Neuronal stem cell (in vitro differentiated cells): ENCODE data around the gene TULP4.
"Not testable (repeated sequence)": the region's sequence is repeated elsewhere in the genome, so short reads cannot be mapped to it uniquely, and the experiment has no call there.

Experiments
- DNase-seq: peaks from one replicate; pipeline ENCODE4 v3.0.0-alpha.2; 2013; ENCODE audit warnings: low spot score
- H2AFZ ChIP-seq: one replicate; pipeline ENCODE4 v1.6.1; 2013; ENCODE audit warnings: mild to moderate bottlenecking, low read length, inconsistent platforms
- H2AK5ac ChIP-seq: 2 replicates; pipeline ENCODE4 v1.6.1; 2013; ENCODE audit warnings: low read depth, mild to moderate bottlenecking, inconsistent platforms, low read length, moderate library complexity, mixed read lengths
- H2BK120ac ChIP-seq: 2 replicates; pipeline ENCODE4 v1.6.1; 2013; ENCODE audit warnings: low read depth, mild to moderate bottlenecking, inconsistent platforms, low read length, moderate library complexity, mixed read lengths
- H2BK12ac ChIP-seq: one replicate; pipeline ENCODE4 v1.6.1; 2013; ENCODE audit warnings: low read length, inconsistent platforms
- H2BK15ac ChIP-seq: 2 replicates; pipeline ENCODE4 v1.6.1; 2013; ENCODE audit warnings: mild to moderate bottlenecking, low read length, inconsistent platforms, mixed read lengths
- H2BK5ac ChIP-seq: one replicate; pipeline ENCODE4 v1.6.1; 2013; ENCODE audit warnings: inconsistent platforms, mild to moderate bottlenecking, low read length, moderate library complexity
- H3K14ac ChIP-seq: one replicate; pipeline ENCODE4 v1.6.1; 2013; ENCODE audit warnings: low read length, inconsistent platforms
- H3K18ac ChIP-seq: 2 replicates; pipeline ENCODE4 v1.6.1; 2013; ENCODE audit warnings: low read length, inconsistent platforms
- H3K23ac ChIP-seq: 2 replicates; pipeline ENCODE4 v1.6.1; 2013; ENCODE audit warnings: low read depth, mild to moderate bottlenecking, mixed read lengths, low read length, inconsistent platforms; ENCODE audit not compliant: poor library complexity
- H3K27ac ChIP-seq: replicated peaks from 3 replicates; pipeline ENCODE4 v1.5.1; 2013; ENCODE audit warnings: low read length, inconsistent platforms
- H3K27me3 ChIP-seq, 3 experiments: 2 replicates each; pipeline ENCODE4 v1.6.1; 2013; ENCODE audit warnings: low read length in 3 of 3, mild to moderate bottlenecking in 2 of 3, inconsistent platforms in 1 of 3, low read depth in 1 of 3, mixed read lengths in 1 of 3, moderate library complexity in 1 of 3; ENCODE audit not compliant: control insufficient read depth in 3 of 3, insufficient read depth in 3 of 3
- H3K36me3 ChIP-seq, 2 donors: replicated peaks in 1 of 2; 2 replicates each; pipeline ENCODE4 v1.6.1; 2013; ENCODE audit warnings: low read length in 2 of 2; ENCODE audit not compliant: control insufficient read depth in 2 of 2, insufficient read depth in 2 of 2
- H3K4ac ChIP-seq: 2 replicates; pipeline ENCODE4 v1.6.1; 2013; ENCODE audit warnings: inconsistent platforms, mild to moderate bottlenecking, low read length, moderate library complexity
- H3K4me1 ChIP-seq, 2 donors: 1 replicate in 1 of 2; 2 replicates in 1 of 2; pipeline ENCODE4 v1.6.1; 2013; ENCODE audit warnings: low read length in 2 of 2, low read depth in 1 of 2; ENCODE audit not compliant: control insufficient read depth in 2 of 2, insufficient read depth in 1 of 2
- H3K4me2 ChIP-seq: one replicate; pipeline ENCODE4 v1.6.1; 2013; ENCODE audit warnings: mild to moderate bottlenecking, low read length, inconsistent platforms; ENCODE audit not compliant: insufficient read depth, poor library complexity, severe bottlenecking
- H3K4me3 ChIP-seq, 2 donors: 2 replicates each; pipeline ENCODE4 v1.5.1; 2013; ENCODE audit warnings: low read length in 2 of 2, mild to moderate bottlenecking in 2 of 2, inconsistent platforms in 1 of 2, moderate library complexity in 1 of 2
- H3K79me1 ChIP-seq: one replicate; pipeline ENCODE4 v1.6.1; 2013; ENCODE audit warnings: low read depth, mild to moderate bottlenecking, inconsistent platforms, low read length, moderate library complexity
- H3K9ac ChIP-seq: one replicate; pipeline ENCODE4 v1.6.1; 2013; ENCODE audit warnings: mild to moderate bottlenecking, low read depth, low read length, inconsistent platforms; ENCODE audit not compliant: poor library complexity
- H3K9me3 ChIP-seq, 2 donors: replicated peaks in 1 of 2; 2 replicates each; pipeline versions ENCODE3 to v1.6.1; 2013; ENCODE audit warnings: low read length in 2 of 2, mild to moderate bottlenecking in 2 of 2, inconsistent platforms in 1 of 2, low read depth in 1 of 2, mixed read lengths in 1 of 2, moderate library complexity in 1 of 2; ENCODE audit not compliant: control insufficient read depth in 2 of 2, insufficient read depth in 1 of 2
- H4K8ac ChIP-seq: one replicate; pipeline ENCODE4 v1.6.1; 2013; ENCODE audit warnings: low read depth, mild to moderate bottlenecking, inconsistent platforms, low read length, moderate library complexity
- H4K91ac ChIP-seq: one replicate; pipeline ENCODE4 v1.6.1; 2013; ENCODE audit warnings: low read length, low read depth, mild to moderate bottlenecking, inconsistent platforms; ENCODE audit not compliant: poor library complexity
- WGBS, 2 donors: extraction: QIAGEN DNeasy Blood & Tissue Kit; methylation state at CpG; one replicate each; pipeline ENCODE4 v1.1.7; 2013; ENCODE audit warnings: missing lambda C conversion rate in 2 of 2, mixed read lengths in 1 of 2; ENCODE audit not compliant: insufficient read length in 2 of 2, insufficient replicate concordance in 1 of 2; ENCODE audit errors: extremely low coverage in 2 of 2; 5-methylcytosine and 5-hydroxymethylcytosine counted together

The TULP4 gene

GRCh38 chr6:158474961-158475343 lies 162.7 kb downstream of the TULP4 start:
- Histone ChIP-seq H3K4ac (no peak overlapping the region), H4K8ac (no peak overlapping the region), H2BK12ac (no peak overlapping the region), H3K27me3 (no peaks in the 10 kb centered on the region), H3K14ac (no peak overlapping the region), H4K91ac (no peak overlapping the region), H2BK120ac (no peak overlapping the region), H2AFZ (no peak overlapping the region), H2AK5ac (no peak overlapping the region), H3K9me3 (no peaks in the 10 kb centered on the region), H3K23ac (peak overlapping the region; percentile 2), H3K36me3 (peaks cover 6 to 27% of the 10 kb centered on the region in 2 donors), H3K27ac (no peak overlapping the region), H3K4me1 (no peaks in the 10 kb centered on the region), H3K18ac (no peak overlapping the region), H3K9ac (no peak overlapping the region), H3K79me1 (no peaks in the 10 kb centered on the region), H2BK5ac (no peak overlapping the region), H3K4me2 (no peak overlapping the region), H2BK15ac (no peak overlapping the region), H3K4me3 (no peak overlapping the region)
- DNase-seq: no peak
- WGBS, 2 donors: no CpG with 5 or more reads among the region's 5 CpGs

DNA sequence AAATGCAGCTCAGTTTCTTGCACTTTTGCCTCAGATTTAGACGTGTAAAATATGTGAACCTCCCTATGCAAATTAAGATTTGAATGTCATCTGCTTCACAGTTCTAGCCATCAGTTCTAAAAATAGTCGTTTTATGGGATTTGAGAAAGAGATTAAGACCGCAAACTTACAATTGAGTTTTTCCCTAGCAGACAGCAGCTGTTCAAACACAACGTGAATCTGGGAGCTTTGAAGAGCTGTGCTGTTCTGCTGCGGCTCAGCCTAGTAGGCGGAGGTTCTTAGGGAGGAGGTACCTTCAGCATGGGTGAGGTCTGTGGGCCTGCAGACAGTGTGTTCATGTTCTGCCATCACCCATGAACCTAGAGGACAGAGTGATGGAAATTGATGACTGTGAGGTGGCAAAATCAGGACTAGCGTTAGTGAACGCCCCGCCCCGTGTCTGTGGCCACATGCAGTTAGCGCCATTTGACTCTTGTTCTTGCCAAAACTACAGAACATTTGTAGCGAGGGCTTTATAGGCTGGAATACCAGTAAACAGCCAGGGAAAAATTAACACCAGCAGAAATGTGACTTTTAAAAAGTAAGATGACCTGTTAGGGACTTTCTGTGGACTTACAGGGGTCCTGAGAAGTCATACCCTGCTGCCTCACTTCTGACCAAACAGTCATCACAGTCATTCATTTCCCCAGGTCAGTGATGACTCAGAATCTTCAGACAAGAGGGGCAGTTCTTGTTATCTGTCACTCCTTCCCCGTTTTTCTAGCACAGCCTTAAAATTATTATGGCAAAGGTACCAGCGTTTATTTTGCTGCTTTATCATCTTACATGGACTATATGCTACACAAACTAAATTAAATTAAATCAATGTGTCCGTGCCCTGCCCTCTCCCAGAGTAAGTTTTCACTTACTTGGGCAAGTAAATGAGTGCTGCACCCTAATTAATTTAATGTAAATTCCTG lies 163.4 kb downstream of the TULP4 start:
- no peak for DNase-seq
- no peak overlapping the region for H4K8ac ChIP-seq
- H3K9ac ChIP-seq: no peak overlapping the region
- H3K27me3 ChIP-seq: no peaks in the 10 kb centered on the region
- WGBS, 2 donors: no CpG with 5 or more reads among the region's 15 CpGs
- H3K36me3 ChIP-seq: peaks cover 7 to 34% of the 10 kb centered on the region in 2 donors
- no peak overlapping the region for H3K27ac ChIP-seq
- H2BK5ac ChIP-seq: no peak overlapping the region
- H3K23ac ChIP-seq: no peak overlapping the region
- no peaks in the 10 kb centered on the region for H3K9me3 ChIP-seq
- H3K79me1 ChIP-seq: no peaks in the 10 kb centered on the region
- no peak overlapping the region for H4K91ac ChIP-seq
- no peak overlapping the region for H3K4ac ChIP-seq
- H2BK15ac ChIP-seq: no peak overlapping the region
- H3K18ac ChIP-seq: no peak overlapping the region
- no peak overlapping the region for H3K4me2 ChIP-seq
- H2AK5ac ChIP-seq: no peak overlapping the region
- H3K14ac ChIP-seq: no peak overlapping the region
- H3K4me3 ChIP-seq: no peak overlapping the region
- H2AFZ ChIP-seq: no peak overlapping the region
- no peaks in the 10 kb centered on the region for H3K4me1 ChIP-seq
- H2BK12ac ChIP-seq: no peak overlapping the region
- no peak overlapping the region for H2BK120ac ChIP-seq

- Histone ChIP-seq H3K18ac (no peak overlapping the region), H3K4me2 (no peak overlapping the region), H3K4me3 (no peak overlapping the region), H3K79me1 (no peaks in the 10 kb centered on the region), H4K91ac (no peak overlapping the region), H3K23ac (no peak overlapping the region), H3K14ac (no peak overlapping the region), H3K27ac (no peak overlapping the region), H3K4ac (no peak overlapping the region), H2AFZ (no peak overlapping the region), H3K9ac (no peak overlapping the region), H2BK15ac (no peak overlapping the region), H2BK5ac (no peak overlapping the region), H2BK12ac (no peak overlapping the region), H3K9me3 (no peaks in the 10 kb centered on the region), H3K4me1 (no peaks in the 10 kb centered on the region), H2AK5ac (no peak overlapping the region), H3K36me3 (peaks cover 9 to 42% of the 10 kb centered on the region in 2 donors), H4K8ac (no peak overlapping the region), H3K27me3 (no peaks in the 10 kb centered on the region), H2BK120ac (no peak overlapping the region)
- WGBS, 2 donors: no CpG with 5 or more reads among the region's 12 CpGs
- DNase-seq: no peak
Measured at GRCh38 chr6:158476389-158476788, 164.1 kb downstream of the TULP4 start.

DNA sequence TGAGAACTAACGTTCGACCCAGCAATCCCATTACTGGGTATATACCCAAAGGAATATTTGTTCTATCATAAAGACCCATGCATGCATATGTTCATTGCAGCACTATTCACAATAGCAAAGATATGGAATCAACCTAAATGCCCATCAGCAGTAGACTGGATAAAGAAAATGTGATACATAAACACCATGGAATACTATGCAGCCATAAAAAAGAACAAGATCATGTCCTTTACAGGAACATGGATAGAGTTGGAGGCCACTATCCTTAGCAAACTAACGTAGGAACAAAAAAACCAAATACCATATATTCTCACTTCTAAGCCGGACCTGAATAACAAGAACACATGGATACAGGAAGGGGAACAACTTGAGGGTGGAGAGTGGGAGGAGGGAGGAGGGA lies 165.5 kb downstream of the TULP4 start:
- not testable (repeated sequence) for H3K23ac ChIP-seq, H3K4me1 ChIP-seq, H2BK5ac ChIP-seq, H3K4me3 ChIP-seq, H2AK5ac ChIP-seq, H3K4ac ChIP-seq, DNase-seq, H3K18ac ChIP-seq, H2BK120ac ChIP-seq, H3K27me3 ChIP-seq, H3K9ac ChIP-seq, H4K8ac ChIP-seq, H3K9me3 ChIP-seq, H3K27ac ChIP-seq, H3K14ac ChIP-seq, H4K91ac ChIP-seq, H3K79me1 ChIP-seq, H2BK12ac ChIP-seq, H2AFZ ChIP-seq, H2BK15ac ChIP-seq, H3K4me2 ChIP-seq
- WGBS, 2 donors: no CpG with 5 or more reads among the region's 4 CpGs
- H3K36me3 ChIP-seq: peaks cover 13 to 55% of the 10 kb centered on the region in 2 donors
